Muscle layer of colon (tissue), 2 donors: Measurements from ENCODE around the gene UBE2G1.
"Not testable (repeated sequence)": the region's sequence is repeated elsewhere in the genome, so short reads cannot be mapped to it uniquely, and the experiment has no call there.

ENCODE experiments used
- H3K27ac ChIP-seq: one replicate; pipeline ENCODE4 v1.7.0; 2013; ENCODE audit warnings: low read depth, mild to moderate bottlenecking, low read length, moderate library complexity
- H3K27me3 ChIP-seq, 2 donors: one replicate each; pipeline ENCODE4 v1.7.0; 2013; ENCODE audit warnings: low read length in 2 of 2, mild to moderate bottlenecking in 2 of 2; ENCODE audit not compliant: insufficient read depth in 2 of 2, control insufficient read depth in 1 of 2
- H3K36me3 ChIP-seq: one replicate; pipeline ENCODE4 v1.7.0; 2013; ENCODE audit warnings: mild to moderate bottlenecking, low read length; ENCODE audit not compliant: insufficient read depth
- H3K4me1 ChIP-seq: one replicate; pipeline ENCODE4 v1.7.0; 2013; ENCODE audit warnings: mild to moderate bottlenecking, low read length; ENCODE audit not compliant: insufficient read depth
- H3K4me3 ChIP-seq, 2 donors: one replicate each; pipeline ENCODE4 v1.7.0; 2013; ENCODE audit warnings: low read length in 2 of 2, low read depth in 1 of 2, mild to moderate bottlenecking in 1 of 2, moderate library complexity in 1 of 2
- H3K9ac ChIP-seq: one replicate; pipeline ENCODE4 v1.7.0; 2013; ENCODE audit warnings: low read length
- H3K9me3 ChIP-seq: one replicate; pipeline ENCODE4 v1.7.0; 2013; ENCODE audit warnings: mild to moderate bottlenecking, low read length
- donor health status: abdominal sarcoma.
- donor health status: Adenocarcinoma of cecum.

Gene UBE2G1

GRCh38 chr17:4369557-4370230 is 3.2 kb upstream of the UBE2G1 start:
- Histone ChIP-seq H3K9ac (no peak overlapping the region), H3K27me3 (no peaks in the 10 kb centered on the region), H3K9me3 (no peaks in the 10 kb centered on the region), H3K27ac (no peak overlapping the region), H3K4me1 (peaks cover 1% of the 10 kb centered on the region), H3K4me3 (no peak overlapping the region), H3K36me3 (no peaks in the 10 kb centered on the region)

GRCh38 chr17:4368341-4368740 is 1.9 kb upstream of the UBE2G1 start:
- Histone ChIP-seq H3K4me3 (no peak overlapping the region), H3K27me3 (no peaks in the 10 kb centered on the region), H3K36me3 (no peaks in the 10 kb centered on the region), H3K9ac (no peak overlapping the region), H3K27ac (no peak overlapping the region), H3K4me1 (peaks cover 5% of the 10 kb centered on the region), H3K9me3 (no peaks in the 10 kb centered on the region)

- Histone ChIP-seq H3K4me3 (peak overlapping the region in 1 of 2 donors; percentile 24), H3K27ac (peak overlapping the region; percentile 98)
- H3K4me1 ChIP-seq, H3K36me3 ChIP-seq, H3K9me3 ChIP-seq, H3K9ac ChIP-seq, H3K27me3 ChIP-seq: not testable (repeated sequence)
These were observed 702 bp upstream of the UBE2G1 start for GRCh38 chr17:4367177-4367576.

- Histone ChIP-seq H3K36me3 (no peaks in the 10 kb centered on the region), H3K9ac (peak overlapping the region; percentile 3), H3K4me1 (peaks cover 14% of the 10 kb centered on the region), H3K27me3 (no peaks in the 10 kb centered on the region), H3K27ac (peak overlapping the region; percentile 98), H3K4me3 (peak overlapping the region; percentile 69 to 99), H3K9me3 (no peaks in the 10 kb centered on the region)
These were observed 698 bp downstream of the UBE2G1 start for GRCh38 chr17:4365628-4366326.

- H3K27ac ChIP-seq = peak overlapping the region; percentile 98
- H3K9me3 ChIP-seq = no peaks in the 10 kb centered on the region
- peak overlapping the region; percentile 69 to 99 for H3K4me3 ChIP-seq
- peaks cover 14% of the 10 kb centered on the region for H3K4me1 ChIP-seq
- H3K9ac ChIP-seq = peak overlapping the region; percentile 3
- H3K36me3 ChIP-seq = no peaks in the 10 kb centered on the region
- H3K27me3 ChIP-seq = no peaks in the 10 kb centered on the region
These were observed 1.3 kb downstream of the UBE2G1 start for GRCh38 chr17:4365103-4365627.

- H3K36me3 ChIP-seq = no peaks in the 10 kb centered on the region
- peak overlapping the region; percentile 3 for H3K9ac ChIP-seq
- peak overlapping the region; percentile 69 to 99 for H3K4me3 ChIP-seq
- no peaks in the 10 kb centered on the region for H3K27me3 ChIP-seq
- H3K27ac ChIP-seq = peak overlapping the region; percentile 98
- peaks cover 14% of the 10 kb centered on the region for H3K4me1 ChIP-seq
- H3K9me3 ChIP-seq = no peaks in the 10 kb centered on the region
These were observed 1.8 kb downstream of the UBE2G1 start for GRCh38 chr17:4364622-4365041.

- H3K27ac ChIP-seq = no peak overlapping the region
- H3K9ac ChIP-seq = no peak overlapping the region
- H3K9me3 ChIP-seq = no peaks in the 10 kb centered on the region
- H3K36me3 ChIP-seq = no peaks in the 10 kb centered on the region
- H3K4me1 ChIP-seq = peaks cover 26% of the 10 kb centered on the region
- no peak overlapping the region for H3K4me3 ChIP-seq
- no peaks in the 10 kb centered on the region for H3K27me3 ChIP-seq
These were observed 4.3 kb downstream of the UBE2G1 start for GRCh38 chr17:4362141-4362540.

- no peaks in the 10 kb centered on the region for H3K27me3 ChIP-seq
- H3K4me1 ChIP-seq = peaks cover 36% of the 10 kb centered on the region
- H3K9me3 ChIP-seq = no peaks in the 10 kb centered on the region
- H3K27ac ChIP-seq = no peak overlapping the region
- H3K36me3 ChIP-seq = no peaks in the 10 kb centered on the region
- H3K4me3 ChIP-seq = no peak overlapping the region
- no peak overlapping the region for H3K9ac ChIP-seq
These were observed 8.3 kb downstream of the UBE2G1 start for GRCh38 chr17:4358154-4358553.

GRCh38 chr17:4357671-4358070 is 8.8 kb downstream of the UBE2G1 start:
- Histone ChIP-seq H3K4me3 (no peak overlapping the region), H3K36me3 (no peaks in the 10 kb centered on the region), H3K27me3 (no peaks in the 10 kb centered on the region), H3K27ac (no peak overlapping the region), H3K9me3 (no peaks in the 10 kb centered on the region), H3K9ac (no peak overlapping the region), H3K4me1 (peaks cover 36% of the 10 kb centered on the region)

GRCh38 chr17:4357030-4357628 is 9.3 kb downstream of the UBE2G1 start:
- H3K4me3 ChIP-seq = no peak overlapping the region
- H3K4me1 ChIP-seq = peaks cover 32% of the 10 kb centered on the region
- H3K9me3 ChIP-seq = no peaks in the 10 kb centered on the region
- no peak overlapping the region for H3K9ac ChIP-seq
- H3K36me3 ChIP-seq = no peaks in the 10 kb centered on the region
- H3K27me3 ChIP-seq = no peaks in the 10 kb centered on the region
- no peak overlapping the region for H3K27ac ChIP-seq

GRCh38 chr17:4354862-4355514 is 11.5 kb downstream of the UBE2G1 start:
- no peak overlapping the region for H3K9ac ChIP-seq
- H3K4me1 ChIP-seq = peaks cover 35% of the 10 kb centered on the region
- H3K27me3 ChIP-seq = no peaks in the 10 kb centered on the region
- no peaks in the 10 kb centered on the region for H3K9me3 ChIP-seq
- no peaks in the 10 kb centered on the region for H3K36me3 ChIP-seq
- H3K27ac ChIP-seq = no peak overlapping the region
- no peak overlapping the region for H3K4me3 ChIP-seq
